Activated B cell treated with CpG ODN at 0.5 μM for 24 hours (primary cell): ENCODE data around the gene DLG2. TPM values are rescaled to one million over a fixed set of nuclear protein-coding genes. Genes with fewer than 3 reads are reported as not detected.

Experiments
- ATAC-seq: fragments of 200-7000 bp; cut with Tn5 transposase; one replicate; pipeline ENCODE4 v1.10.0; 2021; ENCODE audit warnings: low read depth, mild to moderate bottlenecking, moderate library complexity
- CTCF ChIA-PET: fragments of 350-600 bp; sonication (Branson Sonifier 250); formaldehyde crosslinking; loops from one replicate; lab custom pipeline; 2021; ENCODE audit warnings: antibody characterized with exemption; lab: Charles Lee
- POLR2A ChIA-PET: fragments of 350-600 bp; sonication (Branson Sonifier 250); formaldehyde crosslinking; loops from one replicate; lab custom pipeline; 2021; ENCODE audit warnings: antibody characterized with exemption; lab: Charles Lee
- DNase-seq: peaks from one replicate; pipeline ENCODE4 v3.0.0; 2022
- H3K27ac Mint-ChIP-seq: one replicate; pipeline ENCODE4 v1.8.0; 2020; ENCODE audit warnings: mixed read lengths
- H3K27me3 Mint-ChIP-seq: one replicate; pipeline ENCODE4 v1.8.0; 2021; ENCODE audit warnings: mixed read lengths
- H3K36me3 Mint-ChIP-seq: one replicate; pipeline ENCODE4 v1.8.0; 2021; ENCODE audit warnings: low read depth, mixed read lengths
- H3K4me1 Mint-ChIP-seq: one replicate; pipeline ENCODE4 v1.8.0; 2021; ENCODE audit warnings: mixed read lengths
- H3K4me3 Mint-ChIP-seq: one replicate; pipeline ENCODE4 v1.8.0; 2020; ENCODE audit warnings: mild to moderate bottlenecking, mixed read lengths
- H3K9me3 Mint-ChIP-seq: one replicate; pipeline ENCODE4 v1.8.0; 2020; ENCODE audit warnings: mixed read lengths
- CTCF ChIP-seq: fragments of 200-600 bp; IDR thresholded peaks from one replicate; pipeline ENCODE4 v1.8.0; 2022; ENCODE audit warnings: antibody characterized with exemption, mild to moderate bottlenecking
- intact Hi-C: fragments of 100-400 bp; cut with micrococcal nuclease; formaldehyde crosslinking; loops from one replicate; pipeline ENCODE4 v1.15.1; 2024
- total RNA-seq: library from RNA; stranded (reverse); gene quantifications from 2 replicates; pipeline ENCODE4 v1.2.3, GENCODE V29; 2022

The DLG2 gene
- total RNA-seq, 1 donor from 2014 or later = 2.7 TPM

GRCh38 chr11:85109141-85109540, 518.0 kb downstream of the DLG2 start:
- Mint-ChIP-seq H3K4me1 (peaks cover 43% of the 10 kb centered on the region), H3K4me3 (peak overlapping the region; percentile 56)

GRCh38 chr11:85105868-85106267, 521.3 kb downstream of the DLG2 start:
- POLR2A ChIA-PET = no interaction called here
- H3K27ac Mint-ChIP-seq = no peak overlapping the region
- TF ChIP-seq CTCF = no peak

More at GRCh38 chr11:85109141-85109540, 518.0 kb downstream of the DLG2 start:
- Mint-ChIP-seq H3K27ac (peak overlapping the region; percentile 86), H3K9me3 (no peaks in the 10 kb centered on the region), H3K27me3 (no peaks in the 10 kb centered on the region), H3K36me3 (no peaks in the 10 kb centered on the region)
- no peak for DNase-seq
- ChIA-PET POLR2A (no interaction called here), CTCF (no interaction called here)
- ATAC-seq = no peak
- intact Hi-C loops = no loop called here
- TF ChIP-seq CTCF = no peak

GRCh38 chr11:85099522-85099921, 527.6 kb downstream of the DLG2 start:
- Mint-ChIP-seq H3K27me3 (no peaks in the 10 kb centered on the region), H3K36me3 (no peaks in the 10 kb centered on the region), H3K4me1 (peaks cover 26% of the 10 kb centered on the region), H3K4me3 (no peak overlapping the region), H3K27ac (no peak overlapping the region), H3K9me3 (peaks cover 5% of the 10 kb centered on the region)
- DNase-seq (no peak), ATAC-seq (no peak)
- ChIA-PET CTCF (no interaction called here), POLR2A (no interaction called here)
- intact Hi-C loops = no loop called here
- TF ChIP-seq CTCF = no peak

More at GRCh38 chr11:85105868-85106267, 521.3 kb downstream of the DLG2 start:
- DNase-seq (no peak), ATAC-seq (no peak)
- CTCF ChIA-PET = no interaction called here
- no peaks in the 10 kb centered on the region for H3K36me3 Mint-ChIP-seq
- H3K4me1 Mint-ChIP-seq = peaks cover 38% of the 10 kb centered on the region
- H3K27me3 Mint-ChIP-seq = no peaks in the 10 kb centered on the region
- peaks cover 2% of the 10 kb centered on the region for H3K9me3 Mint-ChIP-seq
- H3K4me3 Mint-ChIP-seq = no peak overlapping the region
- intact Hi-C loops = no loop called here

- H3K27ac Mint-ChIP-seq = no peak overlapping the region
- CTCF ChIA-PET = no interaction called here
- TF ChIP-seq CTCF = no peak
- intact Hi-C loops = no loop called here
- POLR2A ChIA-PET = no interaction called here
- no peaks in the 10 kb centered on the region for H3K27me3 Mint-ChIP-seq
- peaks cover 24% of the 10 kb centered on the region for H3K4me1 Mint-ChIP-seq
- DNase-seq = no peak
- H3K36me3 Mint-ChIP-seq = no peaks in the 10 kb centered on the region
- no peak for ATAC-seq
- peaks cover 5% of the 10 kb centered on the region for H3K9me3 Mint-ChIP-seq
- no peak overlapping the region for H3K4me3 Mint-ChIP-seq
These were observed 528.1 kb downstream of the DLG2 start for GRCh38 chr11:85098996-85099395.

GRCh38 chr11:85096939-85097338, 530.2 kb downstream of the DLG2 start:
- ChIA-PET CTCF (no interaction called here), POLR2A (interaction anchor here (0.5 to 1.5 kb wide), 2 partner anchors 9 to 10 kb away, joined by 3 to 5 read pairs; no protein-coding TSS in a partner anchor)
- no peak for TF ChIP-seq CTCF
- no peaks in the 10 kb centered on the region for H3K27me3 Mint-ChIP-seq
- peak overlapping the region; percentile 53 for H3K27ac Mint-ChIP-seq
- peaks cover 8% of the 10 kb centered on the region for H3K9me3 Mint-ChIP-seq
- H3K4me1 Mint-ChIP-seq = peaks cover 24% of the 10 kb centered on the region
- H3K4me3 Mint-ChIP-seq = peak overlapping the region; percentile 17
- no peaks in the 10 kb centered on the region for H3K36me3 Mint-ChIP-seq
- ATAC-seq = no peak
- DNase-seq = no peak
- intact Hi-C loops = no loop called here
